ENCODE results near the gene DNAJB8.

DNA sequence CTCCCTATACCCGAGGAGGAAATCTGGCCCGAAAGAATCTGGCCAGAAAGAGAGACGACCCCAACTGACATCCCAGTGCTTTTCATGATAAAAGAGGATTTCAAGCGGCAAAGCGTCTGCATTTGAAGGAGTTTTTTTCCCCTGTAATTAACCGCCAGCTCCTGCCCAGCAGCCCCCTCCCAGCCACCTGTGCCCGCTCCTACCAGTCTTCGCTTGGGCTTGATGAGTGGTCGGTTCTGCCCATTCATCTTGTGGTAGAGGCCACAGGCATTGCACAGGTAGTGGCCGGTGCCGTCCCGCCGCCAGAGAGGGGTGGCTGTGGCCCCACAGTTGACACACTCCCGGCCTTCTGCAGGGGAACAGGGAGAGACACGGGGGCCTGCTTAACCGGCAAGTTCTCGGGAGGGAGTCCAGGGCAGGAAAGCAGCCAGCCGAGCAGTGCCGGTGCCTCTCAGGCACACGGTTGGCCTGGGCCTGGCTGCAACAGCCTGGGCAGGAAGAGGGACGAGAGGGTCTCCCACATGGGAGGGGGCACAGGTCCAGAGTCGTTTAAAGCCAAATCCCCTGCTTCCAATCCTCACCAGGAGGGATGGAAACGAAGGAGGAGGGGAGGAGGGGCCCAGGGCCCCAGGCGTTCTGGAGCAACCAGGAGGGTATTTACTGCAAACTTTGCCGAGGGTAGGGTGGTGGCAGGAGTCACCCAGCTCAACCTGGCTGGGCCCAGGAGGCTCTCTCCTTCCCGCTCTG is 17.1 kb upstream of the DNAJB8 start:
- no peak for TF ChIP-seq POLR2AphosphoS5 (IDR thresholded peaks at IDR 0.05)
- TF ChIP-seq, protein P1, sequence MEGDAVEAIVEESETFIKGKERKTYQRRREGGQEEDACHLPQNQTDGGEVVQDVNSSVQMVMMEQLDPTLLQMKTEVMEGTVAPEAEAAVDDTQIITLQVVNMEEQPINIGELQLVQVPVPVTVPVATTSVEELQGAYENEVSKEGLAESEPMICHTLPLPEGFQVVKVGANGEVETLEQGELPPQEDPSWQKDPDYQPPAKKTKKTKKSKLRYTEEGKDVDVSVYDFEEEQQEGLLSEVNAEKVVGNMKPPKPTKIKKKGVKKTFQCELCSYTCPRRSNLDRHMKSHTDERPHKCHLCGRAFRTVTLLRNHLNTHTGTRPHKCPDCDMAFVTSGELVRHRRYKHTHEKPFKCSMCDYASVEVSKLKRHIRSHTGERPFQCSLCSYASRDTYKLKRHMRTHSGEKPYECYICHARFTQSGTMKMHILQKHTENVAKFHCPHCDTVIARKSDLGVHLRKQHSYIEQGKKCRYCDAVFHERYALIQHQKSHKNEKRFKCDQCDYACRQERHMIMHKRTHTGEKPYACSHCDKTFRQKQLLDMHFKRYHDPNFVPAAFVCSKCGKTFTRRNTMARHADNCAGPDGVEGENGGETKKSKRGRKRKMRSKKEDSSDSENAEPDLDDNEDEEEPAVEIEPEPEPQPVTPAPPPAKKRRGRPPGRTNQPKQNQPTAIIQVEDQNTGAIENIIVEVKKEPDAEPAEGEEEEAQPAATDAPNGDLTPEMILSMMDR (IDR thresholded peaks at IDR 0.05) = no peak
